ENCODE data around the gene MTMR10. TPM values are rescaled to one million over a fixed set of nuclear protein-coding genes. Genes with fewer than 3 reads are reported as not detected.

Gene MTMR10
- total RNA-seq, 1 experiment from 2014 or later: 16.0 TPM

DNA sequence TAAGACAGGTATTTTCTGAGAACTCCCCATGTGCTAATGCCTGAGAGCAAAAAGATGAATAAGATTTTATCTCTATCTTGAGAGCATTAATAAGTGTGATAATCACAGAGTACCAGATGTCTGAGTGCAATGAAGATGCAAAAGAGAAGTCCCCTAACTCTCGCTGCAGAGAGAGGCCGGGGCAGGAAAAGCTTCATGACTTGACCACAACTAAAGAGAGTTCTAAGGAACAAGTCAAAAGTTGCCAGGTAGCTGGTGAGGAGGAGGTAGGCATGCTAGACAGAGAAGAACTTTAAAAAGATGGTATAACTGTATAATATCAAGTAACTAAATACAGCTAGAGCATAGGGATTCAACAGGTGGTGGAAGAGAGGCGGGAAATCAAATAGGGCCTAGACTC is 28.8 kb downstream of the MTMR10 start:
- POLR2A ChIA-PET (ENCODE audit: low non-redundant PET): no interaction called here
- H3K9me3 ChIP-seq (ENCODE audit: low read depth, low read length, poor library complexity, severe bottlenecking): no peaks in the 10 kb centered on the region
- TF ChIP-seq EZH2 (IDR thresholded peaks at IDR 0.05; ENCODE audit: borderline replicate concordance, low read depth, low read length, poor library complexity, severe bottlenecking): no peak
- TF ChIP-seq, protein P1, sequence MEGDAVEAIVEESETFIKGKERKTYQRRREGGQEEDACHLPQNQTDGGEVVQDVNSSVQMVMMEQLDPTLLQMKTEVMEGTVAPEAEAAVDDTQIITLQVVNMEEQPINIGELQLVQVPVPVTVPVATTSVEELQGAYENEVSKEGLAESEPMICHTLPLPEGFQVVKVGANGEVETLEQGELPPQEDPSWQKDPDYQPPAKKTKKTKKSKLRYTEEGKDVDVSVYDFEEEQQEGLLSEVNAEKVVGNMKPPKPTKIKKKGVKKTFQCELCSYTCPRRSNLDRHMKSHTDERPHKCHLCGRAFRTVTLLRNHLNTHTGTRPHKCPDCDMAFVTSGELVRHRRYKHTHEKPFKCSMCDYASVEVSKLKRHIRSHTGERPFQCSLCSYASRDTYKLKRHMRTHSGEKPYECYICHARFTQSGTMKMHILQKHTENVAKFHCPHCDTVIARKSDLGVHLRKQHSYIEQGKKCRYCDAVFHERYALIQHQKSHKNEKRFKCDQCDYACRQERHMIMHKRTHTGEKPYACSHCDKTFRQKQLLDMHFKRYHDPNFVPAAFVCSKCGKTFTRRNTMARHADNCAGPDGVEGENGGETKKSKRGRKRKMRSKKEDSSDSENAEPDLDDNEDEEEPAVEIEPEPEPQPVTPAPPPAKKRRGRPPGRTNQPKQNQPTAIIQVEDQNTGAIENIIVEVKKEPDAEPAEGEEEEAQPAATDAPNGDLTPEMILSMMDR (conservative IDR thresholded peaks at IDR 0.05; ENCODE audit: low read depth, low read length): no peak
- H3K4me1 ChIP-seq (ENCODE audit: insufficient read depth, low read length, poor library complexity, severe bottlenecking): no peaks in the 10 kb centered on the region
- no peak overlapping the region for H3K4me3 ChIP-seq (ENCODE audit: low read depth, low read length, poor library complexity, severe bottlenecking)
- BruUV-seq (replicated peaks): no TSS peak
- no peak for DNase-seq (ENCODE audit: low spot score)
- H3K27ac ChIP-seq (ENCODE audit: low read depth, low read length, poor library complexity, severe bottlenecking): no peak overlapping the region
- no peaks in the 10 kb centered on the region for H3K27me3 ChIP-seq (replicated peaks; ENCODE audit: insufficient read depth, low read depth, low read length, poor library complexity)
- H3K36me3 ChIP-seq (ENCODE audit: insufficient read depth, low read length, poor library complexity, severe bottlenecking): peaks cover 7% of the 10 kb centered on the region
- CTCF ChIA-PET: no interaction called here
- intact Hi-C loops (cut with micrococcal nuclease; ENCODE audit: unreplicated experiment): no loop called here

DNA sequence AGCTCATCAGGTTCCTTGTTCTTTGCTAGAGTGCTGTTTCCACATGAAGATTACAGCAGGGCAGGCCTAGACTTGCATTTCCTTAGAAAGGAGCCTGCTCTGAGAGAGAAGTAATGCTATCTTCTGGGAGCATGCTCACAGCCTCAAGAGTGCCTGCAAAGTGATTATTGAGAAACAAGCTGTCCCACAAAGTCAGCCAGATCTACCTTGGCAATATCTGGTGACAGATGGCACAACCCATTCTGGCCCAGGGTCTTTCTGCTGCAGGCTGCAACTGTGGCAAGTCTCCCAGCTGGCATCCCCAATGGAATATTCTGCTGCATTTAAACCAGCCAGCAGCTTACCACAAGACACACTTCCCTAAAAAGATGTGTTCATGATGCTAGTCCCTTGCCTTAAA is 29.3 kb downstream of the MTMR10 start:
- H3K27me3 ChIP-seq (replicated peaks; ENCODE audit: insufficient read depth, low read depth, low read length, poor library complexity): no peaks in the 10 kb centered on the region
- H3K36me3 ChIP-seq (ENCODE audit: insufficient read depth, low read length, poor library complexity, severe bottlenecking): peaks cover 7% of the 10 kb centered on the region
- TF ChIP-seq, protein P1 (conservative IDR thresholded peaks at IDR 0.05; ENCODE audit: low read depth, low read length): no peak
- no peak for TF ChIP-seq EZH2 (IDR thresholded peaks at IDR 0.05; ENCODE audit: borderline replicate concordance, low read depth, low read length, poor library complexity, severe bottlenecking)
- ChIA-PET CTCF (no interaction called here), POLR2A (ENCODE audit: low non-redundant PET) (no interaction called here)
- no TSS peak for BruUV-seq (replicated peaks)
- DNase-seq (ENCODE audit: low spot score): no peak
- H3K27ac ChIP-seq (ENCODE audit: low read depth, low read length, poor library complexity, severe bottlenecking): no peak overlapping the region
- intact Hi-C loops (cut with micrococcal nuclease; ENCODE audit: unreplicated experiment): no loop called here
- H3K4me3 ChIP-seq (ENCODE audit: low read depth, low read length, poor library complexity, severe bottlenecking): no peak overlapping the region
- H3K9me3 ChIP-seq (ENCODE audit: low read depth, low read length, poor library complexity, severe bottlenecking): no peaks in the 10 kb centered on the region
- no peaks in the 10 kb centered on the region for H3K4me1 ChIP-seq (ENCODE audit: insufficient read depth, low read length, poor library complexity, severe bottlenecking)

DNA sequence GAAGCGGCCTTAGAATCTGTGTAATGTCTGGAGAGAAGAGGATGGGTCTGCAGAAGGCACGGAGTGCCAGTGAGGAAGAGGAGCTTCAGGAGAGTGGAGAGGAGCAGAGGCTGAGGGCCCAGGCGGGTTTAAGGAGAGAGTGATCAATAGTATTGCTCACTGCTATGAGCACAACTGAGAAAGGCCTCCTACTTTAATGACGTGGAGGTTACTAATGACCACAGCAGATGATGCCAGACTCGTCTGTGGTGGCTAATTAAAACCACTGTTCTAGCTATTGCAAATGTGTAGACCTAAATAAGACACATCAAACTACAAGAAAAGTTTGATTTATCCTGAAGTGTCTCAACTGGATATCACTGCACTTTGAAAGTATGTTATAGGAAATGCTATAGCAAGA is 33.2 kb downstream of the MTMR10 start:
- H3K9me3 ChIP-seq (ENCODE audit: low read depth, low read length, poor library complexity, severe bottlenecking): no peaks in the 10 kb centered on the region
- intact Hi-C loops (cut with micrococcal nuclease; ENCODE audit: unreplicated experiment): no loop called here
- H3K27me3 ChIP-seq (replicated peaks; ENCODE audit: insufficient read depth, low read depth, low read length, poor library complexity): no peaks in the 10 kb centered on the region
- H3K27ac ChIP-seq (ENCODE audit: low read depth, low read length, poor library complexity, severe bottlenecking): no peak overlapping the region
- POLR2A ChIA-PET (ENCODE audit: low non-redundant PET): no interaction called here
- H3K4me3 ChIP-seq (ENCODE audit: low read depth, low read length, poor library complexity, severe bottlenecking): no peak overlapping the region
- no TSS peak for BruUV-seq (replicated peaks)
- no peak for TF ChIP-seq EZH2 (IDR thresholded peaks at IDR 0.05; ENCODE audit: borderline replicate concordance, low read depth, low read length, poor library complexity, severe bottlenecking)
- TF ChIP-seq, protein P1 (conservative IDR thresholded peaks at IDR 0.05; ENCODE audit: low read depth, low read length): no peak
- DNase-seq (ENCODE audit: low spot score): no peak
- peaks cover 11% of the 10 kb centered on the region for H3K36me3 ChIP-seq (ENCODE audit: insufficient read depth, low read length, poor library complexity, severe bottlenecking)
- H3K4me1 ChIP-seq (ENCODE audit: insufficient read depth, low read length, poor library complexity, severe bottlenecking): peaks cover 10% of the 10 kb centered on the region
- CTCF ChIA-PET: interaction anchor here (0.9 kb wide), 1 partner anchor 171 kb away, joined by 3 read pairs; no protein-coding TSS in a partner anchor

Data from A673 (cell line).